KOPT-K1 (cell line): ENCODE measurements around the gene PRIMA1.

Experiments used
- H3K27ac ChIP-seq: fragments of 200-600 bp; sonication (generic); 2 replicates; pipeline ENCODE4 v1.5.1; 2016; ENCODE audit warnings: antibody characterized with exemption, mild to moderate bottlenecking, low read depth, low read length; ENCODE audit not compliant: poor library complexity, severe bottlenecking
- H3K36me3 ChIP-seq: fragments of 200-600 bp; sonication (generic); 2 replicates; pipeline ENCODE4 v1.5.1; 2017; ENCODE audit warnings: antibody characterized with exemption, mild to moderate bottlenecking, low read length, moderate library complexity; ENCODE audit not compliant: insufficient read depth
- H3K9me3 ChIP-seq: fragments of 200-600 bp; sonication (generic); 2 replicates; pipeline ENCODE4 v1.5.1; 2017; ENCODE audit warnings: antibody characterized with exemption, low read length, mild to moderate bottlenecking; ENCODE audit not compliant: insufficient read depth, poor library complexity, severe bottlenecking

Gene PRIMA1

DNA sequence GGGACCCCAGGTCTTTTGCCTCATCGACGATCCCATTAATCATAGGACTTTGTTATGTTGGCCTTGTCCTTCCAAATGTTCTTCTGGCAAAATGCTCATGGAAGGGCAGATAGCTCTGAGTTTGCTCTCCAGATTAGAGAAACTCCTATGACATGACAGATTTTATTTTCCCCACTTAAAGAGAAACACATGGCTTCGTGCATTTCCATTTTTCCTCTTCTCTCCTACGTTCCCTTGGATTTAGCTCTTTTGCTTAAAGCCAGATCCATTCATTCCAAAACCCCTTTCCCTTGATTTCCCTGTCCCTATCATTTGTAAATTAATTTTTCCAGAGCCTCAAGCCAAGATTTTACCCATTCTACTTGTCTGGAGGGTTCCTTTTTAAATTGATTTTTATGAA, 2.9 kb downstream of the PRIMA1 start:
- no peak overlapping the region for H3K27ac ChIP-seq
- H3K36me3 ChIP-seq = no peaks in the 10 kb centered on the region
- H3K9me3 ChIP-seq = no peaks in the 10 kb centered on the region

DNA sequence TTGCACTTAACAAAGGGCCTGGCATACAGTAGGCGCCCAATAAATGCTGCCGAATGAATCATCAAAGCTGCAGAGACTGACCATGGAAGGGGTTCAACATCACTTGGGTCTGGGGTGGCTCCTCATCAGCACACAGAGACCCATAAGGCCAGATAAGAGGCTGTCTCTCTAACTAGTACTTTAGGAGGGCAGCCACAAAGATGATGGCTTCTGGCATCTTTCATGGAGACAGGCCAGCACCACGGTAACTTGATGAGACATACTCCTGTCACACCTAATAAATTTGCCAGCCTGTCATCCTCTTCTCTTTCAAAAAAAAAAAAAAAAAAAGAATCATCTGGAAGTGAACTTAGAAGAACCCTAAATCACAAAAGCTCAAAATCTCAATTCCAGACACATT, 3.4 kb downstream of the PRIMA1 start:
- H3K9me3 ChIP-seq = no peaks in the 10 kb centered on the region
- no peak overlapping the region for H3K27ac ChIP-seq
- no peaks in the 10 kb centered on the region for H3K36me3 ChIP-seq

DNA sequence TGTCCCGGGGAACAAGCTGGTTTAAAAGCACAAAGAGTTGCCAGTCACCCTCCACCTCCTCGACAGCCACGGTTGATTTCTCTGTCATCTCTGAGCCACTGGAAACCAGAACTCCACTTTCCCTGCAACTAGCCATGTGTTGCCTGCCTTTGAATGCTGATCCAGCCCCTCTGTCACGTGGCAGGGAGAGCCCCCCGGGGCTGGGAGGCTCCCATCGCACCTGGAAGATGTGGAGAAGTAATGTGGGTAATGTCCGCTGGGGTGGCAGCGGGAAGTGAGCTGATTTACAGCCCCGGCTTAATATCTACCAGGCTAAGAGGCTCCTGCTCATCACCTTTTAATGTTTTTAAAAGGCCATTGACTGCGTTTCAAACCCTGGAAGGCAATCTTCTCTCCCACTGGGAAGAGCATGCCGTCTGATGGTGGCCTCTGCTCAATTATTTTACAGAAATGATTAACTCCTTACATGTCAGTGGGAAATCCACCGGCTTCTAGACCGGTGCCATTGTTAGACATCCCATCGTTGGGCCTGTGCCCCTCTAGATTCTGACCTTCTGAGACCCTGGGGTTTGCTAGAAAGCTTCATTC, 7.4 kb downstream of the PRIMA1 start:
- H3K27ac ChIP-seq = no peak overlapping the region
- no peaks in the 10 kb centered on the region for H3K36me3 ChIP-seq
- H3K9me3 ChIP-seq = no peaks in the 10 kb centered on the region

DNA sequence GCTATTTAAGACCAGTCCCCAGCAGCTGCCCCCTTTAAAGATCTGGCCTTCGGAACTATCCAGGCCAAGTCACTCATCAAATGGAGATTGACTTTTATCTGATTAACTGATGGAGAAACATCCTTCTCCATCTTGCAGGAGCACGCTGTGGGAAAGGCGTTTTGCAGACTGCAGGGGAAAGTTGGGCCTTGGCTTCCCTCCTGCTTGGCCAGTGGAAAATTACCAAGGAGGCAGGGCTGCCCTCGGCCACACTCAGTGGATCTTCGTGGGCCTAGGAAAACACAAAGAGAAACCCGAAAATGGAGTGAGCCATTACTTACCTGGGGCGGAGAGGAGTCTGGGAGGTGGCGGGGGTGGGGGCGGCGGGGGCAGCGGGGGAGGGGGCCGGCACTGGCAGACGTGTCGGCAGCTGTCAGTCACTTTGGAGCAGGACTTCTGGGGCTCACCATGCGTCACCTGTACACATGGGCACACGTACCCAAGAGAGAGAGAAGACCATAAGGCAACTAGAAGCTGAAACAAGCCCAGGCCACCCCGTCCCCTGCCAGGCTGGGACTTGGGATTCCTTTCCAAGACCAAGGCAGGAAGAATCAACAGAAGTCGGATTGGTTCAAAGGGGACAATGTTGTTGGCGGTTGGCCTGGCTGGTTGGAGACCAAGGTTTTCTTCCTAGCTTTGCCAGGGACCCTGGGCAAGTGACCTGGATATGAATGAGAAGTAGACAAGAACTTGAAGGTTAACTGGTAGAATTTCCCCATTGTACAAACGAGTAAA, 9.2 kb downstream of the PRIMA1 start:
- Histone ChIP-seq H3K36me3 (no peaks in the 10 kb centered on the region), H3K9me3 (no peaks in the 10 kb centered on the region), H3K27ac (no peak overlapping the region)

DNA sequence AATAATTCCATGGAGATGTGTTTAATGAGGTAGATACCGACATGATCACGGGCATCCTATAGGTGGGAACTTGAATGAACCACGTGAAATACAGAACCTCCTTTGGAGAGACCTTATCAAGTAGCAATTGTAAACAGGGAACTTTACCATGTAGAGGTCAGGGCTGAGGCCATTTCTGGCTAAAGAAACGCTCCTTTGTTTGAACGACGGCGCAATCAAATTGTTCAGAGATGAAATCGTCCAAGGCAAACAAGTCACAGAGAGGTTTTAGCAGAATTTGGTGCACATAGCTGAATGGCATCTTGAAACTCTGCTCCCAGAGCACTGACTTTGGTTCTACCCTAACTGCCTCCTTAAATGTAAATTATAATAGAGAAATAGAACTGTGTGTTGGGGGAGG, 9.8 kb downstream of the PRIMA1 start:
- H3K36me3 ChIP-seq = no peaks in the 10 kb centered on the region
- H3K9me3 ChIP-seq = no peaks in the 10 kb centered on the region
- H3K27ac ChIP-seq = no peak overlapping the region

DNA sequence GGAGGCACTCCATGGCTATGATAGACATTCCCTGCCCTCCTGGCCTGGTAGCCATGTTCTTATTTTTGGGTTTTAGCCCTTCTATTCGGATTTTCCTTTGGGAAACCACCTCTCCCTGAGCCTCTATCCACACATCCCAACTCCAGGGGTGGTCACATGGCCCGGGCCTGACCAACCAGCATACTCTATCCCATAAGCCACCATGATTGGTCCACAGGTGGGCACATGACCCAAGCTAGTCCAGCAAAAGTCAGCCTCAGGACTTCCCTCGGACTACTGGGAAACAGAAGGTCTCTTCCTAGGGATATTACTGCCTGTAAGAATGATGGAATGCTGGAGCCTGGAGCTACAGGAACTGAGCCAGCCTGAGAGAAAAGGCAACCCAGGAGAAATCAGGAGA, 12.5 kb downstream of the PRIMA1 start:
- Histone ChIP-seq H3K27ac (no peak overlapping the region), H3K9me3 (no peaks in the 10 kb centered on the region), H3K36me3 (no peaks in the 10 kb centered on the region)

DNA sequence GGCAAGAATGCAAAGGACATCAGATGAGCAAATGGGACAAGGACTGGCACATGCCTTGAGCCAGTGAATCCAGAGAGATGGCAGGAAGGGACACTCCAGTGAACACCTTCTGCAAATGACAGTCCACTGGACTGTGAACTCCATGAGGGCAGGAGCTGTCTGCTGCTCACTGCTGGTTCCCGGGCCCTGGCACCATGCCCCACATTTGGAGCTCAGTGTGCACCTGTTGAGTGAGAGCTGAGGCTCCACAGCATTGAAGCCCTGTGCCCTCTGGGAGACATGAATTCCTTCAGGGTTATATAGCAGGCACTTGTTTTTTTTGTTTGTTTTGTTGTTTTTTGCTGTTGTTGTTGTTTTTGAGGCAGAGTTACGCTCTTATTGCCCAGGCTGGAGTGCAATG, 13.1 kb downstream of the PRIMA1 start:
- H3K27ac ChIP-seq = no peak overlapping the region
- H3K36me3 ChIP-seq = no peaks in the 10 kb centered on the region
- no peaks in the 10 kb centered on the region for H3K9me3 ChIP-seq

DNA sequence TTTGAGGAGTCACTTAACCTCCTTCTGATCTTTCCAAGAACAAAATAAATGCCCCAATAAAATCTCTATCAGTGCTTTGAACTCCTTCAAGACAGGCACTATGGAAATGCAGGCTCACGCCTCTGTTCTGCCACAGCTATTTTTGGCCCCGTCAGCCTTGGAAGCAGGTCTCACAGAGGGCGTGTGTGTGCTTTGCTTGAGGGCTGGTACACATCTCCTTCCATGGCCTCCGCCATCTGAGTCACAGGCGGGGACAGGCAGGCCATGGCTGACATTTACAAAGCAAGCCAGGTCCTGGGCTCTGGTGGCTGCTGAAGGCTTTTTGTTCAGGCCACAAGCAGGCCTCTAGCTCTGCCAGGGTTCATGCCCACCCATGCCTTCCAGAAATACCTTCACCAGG, 16.0 kb downstream of the PRIMA1 start:
- Histone ChIP-seq H3K9me3 (no peaks in the 10 kb centered on the region), H3K27ac (no peak overlapping the region), H3K36me3 (no peaks in the 10 kb centered on the region)

DNA sequence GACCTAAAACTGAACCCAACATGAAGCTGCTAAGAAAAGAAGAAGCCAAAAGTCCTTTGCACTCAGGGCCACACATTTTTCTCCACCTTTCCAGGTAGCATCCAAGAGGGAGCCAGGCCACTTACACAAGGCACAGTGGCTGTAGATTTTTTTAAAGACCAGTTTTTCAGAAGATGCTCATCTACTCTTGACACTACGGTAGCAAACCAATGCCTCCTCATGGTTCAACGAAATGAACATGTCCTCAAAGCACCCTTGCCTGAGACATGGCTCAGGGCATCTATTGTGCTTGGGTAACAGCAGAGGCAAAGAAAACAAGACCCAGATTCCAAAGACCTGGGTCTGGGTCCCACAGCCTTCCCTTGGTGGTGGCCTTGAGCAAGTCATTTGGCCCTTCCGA, 22.3 kb downstream of the PRIMA1 start:
- H3K9me3 ChIP-seq = no peaks in the 10 kb centered on the region
- H3K27ac ChIP-seq = no peak overlapping the region
- no peaks in the 10 kb centered on the region for H3K36me3 ChIP-seq

DNA sequence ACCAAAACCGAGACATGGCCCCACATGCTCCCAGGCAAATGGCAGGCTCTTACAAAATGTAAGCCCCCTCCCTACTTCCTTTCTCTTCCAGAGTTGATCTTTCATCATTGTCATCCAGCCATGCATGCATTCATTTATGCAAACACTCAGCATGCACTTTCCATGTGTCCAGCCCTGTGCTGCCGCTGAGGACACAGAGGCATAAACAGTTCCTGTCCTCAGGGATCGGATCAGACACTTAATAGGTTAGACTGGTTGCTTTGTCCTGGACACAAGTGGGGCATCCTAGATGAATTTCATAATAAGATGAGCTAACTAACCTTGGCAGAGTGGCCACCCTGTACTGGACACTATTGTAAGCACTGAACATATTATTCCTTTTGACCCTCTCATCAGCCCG, 23.1 kb downstream of the PRIMA1 start:
- Histone ChIP-seq H3K27ac (no peak overlapping the region), H3K9me3 (no peaks in the 10 kb centered on the region), H3K36me3 (no peaks in the 10 kb centered on the region)

DNA sequence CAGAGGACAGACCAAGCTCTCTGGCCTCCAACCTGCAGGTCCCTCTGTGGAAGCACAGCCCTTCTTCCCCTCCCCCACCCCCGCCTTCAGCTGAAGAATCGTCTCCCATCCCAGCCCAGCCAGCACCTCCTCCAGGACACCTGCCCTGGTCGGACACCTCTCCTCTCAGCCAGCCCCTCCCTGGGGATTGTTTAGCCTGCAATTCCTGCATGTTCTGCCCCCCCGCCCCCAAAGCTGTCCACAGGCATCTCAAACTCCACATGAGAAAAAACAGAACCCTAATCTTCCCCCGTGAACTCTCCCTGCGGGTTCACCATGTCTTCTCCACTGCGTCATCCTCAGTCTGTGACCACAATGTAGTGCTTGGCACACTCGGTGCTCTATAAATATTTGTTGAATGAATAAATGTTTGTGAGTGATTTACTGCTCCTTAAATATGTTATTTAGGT, 24.1 kb downstream of the PRIMA1 start:
- H3K36me3 ChIP-seq = no peaks in the 10 kb centered on the region
- no peak overlapping the region for H3K27ac ChIP-seq
- no peaks in the 10 kb centered on the region for H3K9me3 ChIP-seq

DNA sequence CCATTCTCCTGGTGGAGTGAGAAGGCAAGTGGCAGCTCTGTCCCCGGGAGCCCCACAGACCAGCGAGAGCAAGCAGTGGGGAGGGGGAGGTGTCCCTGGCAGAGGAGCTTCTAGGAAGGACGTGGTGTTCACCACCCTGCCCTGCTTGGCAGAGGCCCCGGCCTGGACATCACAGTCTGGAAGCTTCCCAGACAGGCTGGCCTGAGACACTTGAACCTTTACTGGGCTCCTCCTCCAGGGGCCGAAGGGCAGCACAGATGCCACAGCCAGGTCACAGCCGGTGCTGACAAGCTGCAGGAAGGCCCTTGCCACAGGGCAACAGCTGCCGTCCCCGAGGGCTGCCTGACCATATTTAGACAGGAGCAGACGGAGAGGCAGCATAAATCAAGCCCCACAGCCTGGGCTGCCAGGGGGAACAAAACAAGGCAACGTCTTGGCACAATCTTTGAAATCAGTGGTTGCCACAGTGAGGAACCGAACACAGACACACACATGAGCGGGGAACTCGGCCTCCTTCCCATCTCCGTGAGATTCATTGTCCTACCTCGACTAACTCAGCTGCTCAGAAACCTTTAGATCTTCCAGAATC, 28.5 kb downstream of the PRIMA1 start:
- Histone ChIP-seq H3K36me3 (no peaks in the 10 kb centered on the region), H3K27ac (no peak overlapping the region), H3K9me3 (no peaks in the 10 kb centered on the region)

DNA sequence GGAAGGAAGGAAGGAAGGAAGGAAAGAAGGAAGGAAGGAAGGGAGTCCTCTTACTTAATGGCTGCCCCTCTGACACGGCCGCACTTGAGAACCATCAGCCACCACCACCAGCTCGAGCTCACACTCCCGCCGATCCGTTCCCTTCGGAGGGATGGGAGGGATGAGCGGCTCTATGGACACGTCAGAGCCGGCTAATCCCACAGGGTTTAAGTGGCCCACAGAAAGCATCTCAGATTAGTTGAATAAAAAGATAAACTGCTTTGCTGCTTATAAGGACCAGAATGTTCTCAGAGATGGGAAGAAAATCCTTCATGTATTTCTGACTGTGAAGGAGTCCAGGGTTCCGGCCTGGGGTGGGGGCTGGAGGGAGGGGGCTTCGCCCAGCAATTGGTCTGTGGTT, 31.1 kb downstream of the PRIMA1 start:
- Histone ChIP-seq H3K36me3 (no peaks in the 10 kb centered on the region), H3K27ac (no peak overlapping the region), H3K9me3 (no peaks in the 10 kb centered on the region)

DNA sequence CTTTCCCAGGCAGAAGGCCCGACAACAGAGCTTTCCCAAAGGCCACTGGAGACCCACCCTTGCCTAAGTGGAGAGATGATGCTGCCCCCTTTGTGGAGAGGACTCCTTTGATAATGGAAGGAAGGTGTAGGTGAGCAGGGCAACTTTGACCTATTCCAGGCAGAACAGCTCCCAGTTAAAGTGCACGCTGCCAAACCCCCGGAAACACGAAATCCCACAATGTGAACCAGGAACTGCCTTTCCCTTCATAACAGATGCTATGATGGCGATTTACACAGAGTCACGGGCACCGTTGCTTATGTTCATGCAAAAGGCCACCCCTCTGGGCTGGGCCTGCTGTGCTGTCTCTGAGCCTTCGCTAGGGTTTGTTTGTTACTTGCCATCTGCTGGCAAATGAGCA, 34.6 kb downstream of the PRIMA1 start:
- Histone ChIP-seq H3K9me3 (no peaks in the 10 kb centered on the region), H3K27ac (no peak overlapping the region), H3K36me3 (no peaks in the 10 kb centered on the region)

DNA sequence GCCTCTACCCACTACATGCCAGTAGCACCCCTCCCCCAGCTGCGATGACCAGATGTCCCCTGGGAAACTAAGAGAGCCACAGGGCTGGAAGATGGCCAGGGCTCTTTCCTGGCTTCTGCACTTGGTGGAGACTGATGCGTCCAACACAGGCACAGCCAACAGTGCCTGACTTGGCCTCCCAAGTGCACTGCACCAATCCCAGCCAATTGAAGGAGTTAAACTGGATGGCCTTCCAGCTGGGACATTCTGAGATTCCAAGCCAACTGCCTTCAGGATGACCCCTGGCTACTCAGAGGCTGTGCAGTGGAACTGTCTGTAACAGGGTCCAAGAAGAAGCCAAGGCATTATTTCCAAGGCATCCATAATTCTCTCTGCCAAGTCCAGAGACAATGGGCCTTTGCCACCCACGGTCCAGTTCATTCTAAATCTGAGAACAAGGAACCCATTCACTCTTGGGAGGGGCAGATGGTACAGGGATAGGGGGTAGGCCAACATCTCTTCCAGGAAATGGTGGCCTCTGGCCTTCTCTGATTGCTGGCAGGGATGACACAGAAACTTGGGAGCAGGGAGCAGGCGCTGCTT, 35.2 kb downstream of the PRIMA1 start:
- Histone ChIP-seq H3K27ac (no peak overlapping the region), H3K9me3 (no peaks in the 10 kb centered on the region), H3K36me3 (no peaks in the 10 kb centered on the region)
